NCI-H748 treated with DMSO at 0.1 percent for 48 hours (cell line): ENCODE results near the gene DUSP28.

Source experiments
- DNase-seq: peaks from one replicate; lab custom pipeline; 2025; lab: John Stamatoyannopoulos, UW

DUSP28 gene

GRCh38 chr2:240573071-240573515, 12.9 kb downstream of the DUSP28 start:
- no peak for DNase-seq

- DNase-seq, result no peak
These were observed 13.6 kb downstream of the DUSP28 start for GRCh38 chr2:240573516-240574385.

- DNase-seq, result no peak
These were observed 14.4 kb downstream of the DUSP28 start for GRCh38 chr2:240574386-240575100.

- no peak for DNase-seq
These were observed 15.2 kb downstream of the DUSP28 start for GRCh38 chr2:240575101-240575965.

- no peak for DNase-seq
These were observed 15.9 kb downstream of the DUSP28 start for GRCh38 chr2:240576036-240576435.

GRCh38 chr2:240576436-240577205, 16.5 kb downstream of the DUSP28 start:
- no peak for DNase-seq

- no peak for DNase-seq
These were observed 17.3 kb downstream of the DUSP28 start for GRCh38 chr2:240577281-240578109.

- no peak for DNase-seq
These were observed 17.9 kb downstream of the DUSP28 start for GRCh38 chr2:240578110-240578450.

GRCh38 chr2:240578488-240578887, 18.3 kb downstream of the DUSP28 start:
- DNase-seq, result no peak

- no peak for DNase-seq
These were observed 19.1 kb downstream of the DUSP28 start for GRCh38 chr2:240579071-240579762.

- DNase-seq, result peak; percentile 7
These were observed 19.8 kb downstream of the DUSP28 start for GRCh38 chr2:240579771-240580614.

- DNase-seq, result no peak
These were observed 21.7 kb downstream of the DUSP28 start for GRCh38 chr2:240581811-240582210.

- no peak for DNase-seq
These were observed 22.6 kb downstream of the DUSP28 start for GRCh38 chr2:240582781-240583180.

GRCh38 chr2:240583774-240584173, 23.6 kb downstream of the DUSP28 start:
- DNase-seq, result no peak

GRCh38 chr2:240584486-240585031, 24.4 kb downstream of the DUSP28 start:
- DNase-seq, result no peak

GRCh38 chr2:240585101-240585500, 24.9 kb downstream of the DUSP28 start:
- DNase-seq, result no peak

GRCh38 chr2:240585681-240586197, 25.6 kb downstream of the DUSP28 start:
- no peak for DNase-seq

- peak; percentile 86 for DNase-seq
These were observed 26.2 kb downstream of the DUSP28 start, which contains the start of gene CAPN10 for GRCh38 chr2:240586198-240586918. CAPN10 (plus strand) TSS chr2:240586734; CDS start chr2:240586912, 178 bp downstream.
